Adipocyte (in vitro differentiated cells): ENCODE data around the gene MPRIP.
A peak's percentile ranks its signal among the peaks of the same experiment; 100 is the strongest.

ENCODE experiments used
- DNase-seq: peaks from one replicate; pipeline ENCODE4 v3.0.0-alpha.2; 2015; ENCODE audit warnings: low read depth
- H3K27me3 ChIP-seq: replicated peaks from 2 replicates; pipeline ENCODE4 v1.7.0; 2013; ENCODE audit warnings: mild to moderate bottlenecking, low read length, moderate library complexity; ENCODE audit not compliant: control insufficient read depth, insufficient read depth
- H3K36me3 ChIP-seq: 2 replicates; pipeline ENCODE4 v1.7.0; 2013; ENCODE audit warnings: low read length, mild to moderate bottlenecking, moderate library complexity; ENCODE audit not compliant: control insufficient read depth, insufficient read depth, severe bottlenecking
- H3K4me1 ChIP-seq: 2 replicates; pipeline ENCODE4 v1.7.0; 2013; ENCODE audit warnings: mild to moderate bottlenecking, low read length, moderate library complexity; ENCODE audit not compliant: control insufficient read depth, insufficient read depth
- H3K4me3 ChIP-seq: 2 replicates; pipeline ENCODE4 v1.7.0; 2013; ENCODE audit warnings: mild to moderate bottlenecking, low read length, moderate library complexity
- H3K9ac ChIP-seq: 2 replicates; pipeline ENCODE4 v1.7.0; 2013; ENCODE audit warnings: mild to moderate bottlenecking, low read length, moderate library complexity
- H3K9me3 ChIP-seq: 2 replicates; pipeline ENCODE4 v1.7.0; 2013; ENCODE audit warnings: mild to moderate bottlenecking, low read length, moderate library complexity; ENCODE audit not compliant: control insufficient read depth

The MPRIP gene

DNA sequence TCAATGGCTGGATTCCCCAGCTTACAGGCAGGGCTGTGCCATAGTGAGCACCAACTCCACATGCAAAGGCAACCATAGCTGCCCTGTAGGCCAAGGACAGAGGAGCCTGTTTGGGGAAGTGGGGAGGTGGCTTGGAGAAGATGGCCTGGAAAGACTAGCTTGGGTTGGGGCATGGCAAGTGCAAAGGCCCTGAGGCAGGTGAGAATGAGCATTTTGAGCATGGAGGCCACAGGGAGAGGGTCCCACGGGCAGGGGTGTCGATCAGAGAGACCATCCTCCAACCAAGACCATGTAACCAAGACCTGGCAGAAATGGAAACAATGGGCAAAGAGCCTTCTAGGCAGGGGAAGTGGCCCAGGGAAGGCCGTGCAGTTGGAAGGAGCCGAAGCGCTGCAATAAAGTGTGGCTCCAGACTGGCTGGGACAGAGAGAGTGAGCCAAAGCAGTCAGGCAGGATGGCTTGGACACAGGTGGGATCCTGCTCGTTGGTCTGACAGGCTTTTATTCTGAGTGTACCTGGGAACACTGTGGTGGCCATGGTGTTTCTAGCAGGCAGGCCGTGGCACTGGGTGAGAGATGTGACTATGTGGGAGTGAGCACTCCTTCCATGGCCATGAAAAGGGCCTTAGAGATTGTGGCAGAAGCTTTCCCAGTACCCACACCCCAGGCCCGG lies 24.8 kb upstream of the MPRIP start:
- Histone ChIP-seq H3K9ac (no peak overlapping the region), H3K4me1 (peaks cover 13% of the 10 kb centered on the region), H3K4me3 (no peak overlapping the region), H3K36me3 (no peaks in the 10 kb centered on the region), H3K27me3 (no peaks in the 10 kb centered on the region), H3K9me3 (peaks cover 2% of the 10 kb centered on the region)
- DNase-seq, result no peak

DNA sequence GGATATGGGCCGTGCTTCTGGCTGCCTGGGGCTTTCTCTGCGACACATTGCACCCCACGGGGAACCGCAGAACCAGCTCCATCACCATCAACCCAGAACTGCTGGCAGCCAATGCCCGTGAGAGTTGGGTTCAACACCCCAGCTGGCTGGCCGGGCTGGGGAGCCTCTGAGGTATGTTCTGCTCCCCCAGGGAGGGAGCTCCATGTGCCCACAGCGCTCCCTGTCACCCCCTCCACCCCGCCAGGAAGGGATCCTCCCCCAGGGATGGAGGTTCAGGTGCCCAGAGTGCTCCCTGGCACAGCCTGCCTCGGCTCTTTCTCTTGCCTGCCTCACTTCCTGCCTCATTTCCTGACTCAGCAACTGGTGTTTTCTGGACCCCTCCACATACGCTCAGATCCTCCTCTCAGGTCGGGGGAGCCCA lies 24.2 kb upstream of the MPRIP start:
- no peaks in the 10 kb centered on the region for H3K36me3 ChIP-seq
- H3K9me3 ChIP-seq, result peaks cover 2% of the 10 kb centered on the region
- no peaks in the 10 kb centered on the region for H3K27me3 ChIP-seq
- H3K4me3 ChIP-seq, result no peak overlapping the region
- H3K9ac ChIP-seq, result no peak overlapping the region
- peaks cover 13% of the 10 kb centered on the region for H3K4me1 ChIP-seq
- DNase-seq, result no peak

DNA sequence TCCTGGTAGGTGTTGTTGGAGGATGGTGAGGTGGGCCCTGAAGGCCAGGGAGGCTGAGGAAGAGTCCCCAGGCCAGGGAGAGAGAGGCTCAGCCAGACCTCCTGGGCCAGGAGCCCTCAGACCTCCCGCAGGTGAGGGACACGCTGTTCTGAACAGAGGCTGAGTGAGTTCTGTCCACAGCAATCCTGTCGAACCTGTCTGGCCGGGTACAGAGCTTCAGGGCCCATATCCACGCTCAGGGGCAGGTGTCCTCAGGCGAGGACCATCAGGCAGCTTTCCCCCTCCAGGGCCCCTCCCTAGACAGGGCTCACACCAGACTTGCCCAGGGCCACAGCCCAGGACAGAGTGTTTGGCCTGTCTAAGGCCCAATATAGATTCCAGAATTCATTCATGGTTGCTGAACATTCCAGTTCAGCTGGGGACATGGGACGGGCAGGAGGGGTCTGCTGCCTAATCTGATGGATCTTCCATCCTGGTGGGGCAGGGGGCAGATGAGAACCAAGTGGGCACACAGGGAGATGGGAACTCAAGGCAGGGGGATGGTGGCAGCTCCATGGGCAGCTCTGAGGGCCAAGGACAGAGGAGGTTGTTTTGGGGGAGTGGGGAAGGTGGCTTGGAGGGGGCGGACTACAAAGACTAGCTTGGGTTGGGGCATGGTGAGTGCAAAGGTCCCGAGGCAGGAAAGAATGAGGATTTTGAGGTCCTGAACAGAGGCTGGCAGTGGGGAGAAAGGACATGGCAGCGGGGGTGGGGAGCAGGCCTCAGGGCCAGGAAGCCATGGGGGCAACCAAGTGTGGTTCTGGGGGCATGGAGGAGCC lies 23.4 kb upstream of the MPRIP start:
- Histone ChIP-seq H3K9ac (no peak overlapping the region), H3K9me3 (peaks cover 2% of the 10 kb centered on the region), H3K4me1 (peaks cover 13% of the 10 kb centered on the region), H3K27me3 (no peaks in the 10 kb centered on the region), H3K36me3 (no peaks in the 10 kb centered on the region), H3K4me3 (no peak overlapping the region)
- DNase-seq, result no peak

DNA sequence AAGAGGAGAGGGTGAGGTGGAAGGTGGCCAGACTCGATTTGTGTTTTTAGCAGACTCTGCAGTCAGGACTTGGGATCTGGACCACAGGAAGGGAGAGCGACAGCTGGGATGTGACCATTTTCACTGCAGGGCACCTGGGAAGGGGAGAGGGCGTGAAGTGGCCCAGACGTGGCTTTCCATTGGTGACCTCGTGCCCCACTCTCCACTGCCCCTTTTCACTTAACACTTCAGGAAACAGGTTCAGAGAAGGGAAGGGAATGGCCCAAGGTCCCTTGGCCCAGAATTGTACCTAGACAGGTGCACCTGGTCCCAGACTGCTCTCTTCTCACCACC lies 22.9 kb upstream of the MPRIP start:
- Histone ChIP-seq H3K4me1 (peaks cover 13% of the 10 kb centered on the region), H3K4me3 (no peak overlapping the region), H3K36me3 (no peaks in the 10 kb centered on the region), H3K9me3 (peaks cover 2% of the 10 kb centered on the region), H3K9ac (no peak overlapping the region), H3K27me3 (no peaks in the 10 kb centered on the region)
- no peak for DNase-seq

DNA sequence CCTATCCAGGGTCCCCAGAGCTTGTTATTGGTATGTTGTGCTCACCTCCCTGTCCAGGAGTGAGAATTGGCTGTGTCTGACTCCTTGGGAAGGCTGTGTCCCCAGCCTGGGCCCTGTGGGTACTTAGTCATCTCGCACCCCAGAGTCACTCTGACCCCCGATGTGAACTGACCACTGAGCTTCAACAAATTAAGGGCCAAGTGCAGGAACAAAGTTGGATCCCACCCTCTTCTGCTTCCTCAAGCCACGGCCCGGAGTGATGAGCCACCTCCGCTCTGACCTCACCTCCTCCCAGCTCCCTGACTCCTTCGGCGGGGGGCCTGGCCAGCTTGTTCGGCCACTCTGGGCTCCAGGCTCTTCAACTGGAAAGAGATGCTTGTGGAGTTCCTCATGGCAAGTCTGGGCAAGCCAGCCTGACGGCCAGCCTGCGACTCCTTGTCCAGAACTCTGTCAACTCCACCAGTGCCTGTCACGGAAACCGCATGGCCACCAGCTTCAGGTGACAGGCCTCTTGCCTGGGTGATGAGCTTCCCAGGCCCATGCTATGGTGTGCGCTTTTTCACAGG lies 22.3 kb upstream of the MPRIP start:
- no peaks in the 10 kb centered on the region for H3K36me3 ChIP-seq
- DNase-seq, result no peak
- no peak overlapping the region for H3K4me3 ChIP-seq
- no peak overlapping the region for H3K9ac ChIP-seq
- peaks cover 2% of the 10 kb centered on the region for H3K27me3 ChIP-seq
- peaks cover 13% of the 10 kb centered on the region for H3K4me1 ChIP-seq
- H3K9me3 ChIP-seq, result peaks cover 2% of the 10 kb centered on the region

DNA sequence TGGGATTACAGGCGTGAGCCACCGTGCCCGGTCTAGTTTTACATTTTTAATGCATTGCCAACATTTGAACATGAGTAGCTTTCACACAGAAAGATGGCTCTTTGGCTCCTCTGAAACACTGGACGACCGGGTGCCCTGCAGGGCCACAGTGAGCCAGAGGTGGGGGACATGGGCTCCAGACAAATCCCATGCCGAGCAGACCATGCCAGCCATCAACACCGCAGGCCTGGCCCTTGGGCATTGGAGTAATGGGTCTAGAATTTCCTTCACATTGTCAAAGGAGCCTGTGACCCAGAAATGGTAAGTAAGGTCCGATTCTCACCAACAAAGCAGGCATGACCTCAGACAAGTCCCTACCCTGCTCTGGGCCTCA lies 21.4 kb upstream of the MPRIP start:
- DNase-seq, result no peak
- Histone ChIP-seq H3K4me1 (peaks cover 13% of the 10 kb centered on the region), H3K4me3 (peak overlapping the region; percentile 38), H3K36me3 (no peaks in the 10 kb centered on the region), H3K9ac (peak overlapping the region; percentile 10), H3K9me3 (peaks cover 2% of the 10 kb centered on the region), H3K27me3 (peaks cover 3% of the 10 kb centered on the region)

DNA sequence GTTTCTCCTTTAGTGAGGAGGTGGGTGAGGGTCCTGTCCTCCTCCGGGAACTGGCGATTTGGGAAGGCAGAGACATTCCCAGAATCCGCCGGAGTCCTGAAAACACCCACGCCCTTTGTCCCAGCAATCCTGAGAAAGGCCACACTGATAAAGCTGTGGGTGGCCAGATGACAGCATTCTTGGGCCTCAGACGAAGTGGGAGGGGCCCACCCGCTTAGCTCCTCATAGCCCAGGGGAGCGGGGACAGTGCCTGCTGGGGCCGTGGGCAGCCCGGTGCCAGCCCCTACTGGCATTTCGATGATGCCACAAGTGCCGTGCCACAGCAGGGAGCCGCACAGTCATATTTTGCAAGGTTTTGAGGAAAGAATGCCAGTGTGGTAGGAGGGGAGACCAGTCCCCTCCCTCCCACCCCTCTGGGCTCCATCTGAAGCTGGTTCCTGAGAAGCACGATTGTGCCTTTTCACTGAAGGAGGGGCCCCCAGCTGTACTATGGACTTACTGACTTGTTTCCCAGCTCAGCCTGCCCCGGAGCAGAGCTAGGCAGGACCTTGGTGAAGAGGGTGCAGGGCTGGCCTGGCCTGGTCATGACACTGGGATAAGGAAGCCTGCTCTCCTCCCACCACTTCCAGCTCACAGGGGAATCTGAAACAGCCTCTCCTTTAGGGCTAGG lies 20.9 kb upstream of the MPRIP start:
- Histone ChIP-seq H3K36me3 (no peaks in the 10 kb centered on the region), H3K9me3 (peaks cover 2% of the 10 kb centered on the region), H3K27me3 (peaks cover 3% of the 10 kb centered on the region), H3K4me1 (peaks cover 13% of the 10 kb centered on the region), H3K4me3 (peak overlapping the region; percentile 38), H3K9ac (peak overlapping the region; percentile 10)
- peak; percentile 37 for DNase-seq

DNA sequence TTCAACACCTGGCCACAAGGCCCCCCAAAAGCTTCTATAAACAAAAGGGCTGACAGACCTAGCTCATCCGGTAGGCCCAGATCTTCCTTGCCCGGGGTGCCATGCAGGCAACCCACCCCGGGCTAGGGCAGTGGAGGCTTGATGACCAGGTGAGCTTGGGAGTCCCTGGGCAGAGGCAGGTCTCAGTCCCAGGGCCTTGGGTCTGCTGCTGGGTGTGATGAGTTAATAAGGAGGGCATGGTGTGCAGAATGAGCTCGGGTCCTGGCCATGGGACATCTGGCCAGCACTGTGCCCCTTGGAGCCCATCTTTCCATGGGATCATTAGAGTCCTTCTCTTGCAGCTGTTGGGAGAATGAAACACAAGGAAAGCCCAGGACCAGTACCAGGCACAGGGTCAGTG lies 20.2 kb upstream of the MPRIP start:
- H3K9ac ChIP-seq, result no peak overlapping the region
- DNase-seq, result no peak
- H3K27me3 ChIP-seq, result peaks cover 3% of the 10 kb centered on the region
- H3K4me3 ChIP-seq, result no peak overlapping the region
- H3K36me3 ChIP-seq, result no peaks in the 10 kb centered on the region
- H3K9me3 ChIP-seq, result no peaks in the 10 kb centered on the region
- H3K4me1 ChIP-seq, result peaks cover 13% of the 10 kb centered on the region

DNA sequence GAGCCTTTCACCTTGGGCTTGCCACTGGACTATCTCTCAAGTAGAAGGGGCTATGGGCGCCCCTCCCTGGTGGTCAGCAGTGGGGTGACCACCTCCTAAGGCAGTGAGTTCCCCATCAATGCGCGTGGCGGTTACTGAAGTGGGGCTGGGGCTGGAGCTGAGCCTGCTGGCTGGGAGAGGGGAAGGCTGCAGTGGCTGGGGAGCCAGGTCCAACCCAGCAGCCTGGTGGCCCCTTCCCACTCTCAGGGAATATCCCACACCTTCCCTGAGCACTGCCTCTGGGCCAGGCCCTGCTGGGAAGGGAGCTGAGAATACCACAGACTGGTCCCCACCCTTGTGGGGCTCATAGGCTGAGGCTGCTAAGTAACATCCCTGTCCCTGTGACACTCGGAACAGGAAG lies 19.8 kb upstream of the MPRIP start:
- Histone ChIP-seq H3K9me3 (no peaks in the 10 kb centered on the region), H3K9ac (no peak overlapping the region), H3K27me3 (peaks cover 3% of the 10 kb centered on the region), H3K4me3 (no peak overlapping the region), H3K36me3 (no peaks in the 10 kb centered on the region), H3K4me1 (peaks cover 13% of the 10 kb centered on the region)
- DNase-seq, result no peak

DNA sequence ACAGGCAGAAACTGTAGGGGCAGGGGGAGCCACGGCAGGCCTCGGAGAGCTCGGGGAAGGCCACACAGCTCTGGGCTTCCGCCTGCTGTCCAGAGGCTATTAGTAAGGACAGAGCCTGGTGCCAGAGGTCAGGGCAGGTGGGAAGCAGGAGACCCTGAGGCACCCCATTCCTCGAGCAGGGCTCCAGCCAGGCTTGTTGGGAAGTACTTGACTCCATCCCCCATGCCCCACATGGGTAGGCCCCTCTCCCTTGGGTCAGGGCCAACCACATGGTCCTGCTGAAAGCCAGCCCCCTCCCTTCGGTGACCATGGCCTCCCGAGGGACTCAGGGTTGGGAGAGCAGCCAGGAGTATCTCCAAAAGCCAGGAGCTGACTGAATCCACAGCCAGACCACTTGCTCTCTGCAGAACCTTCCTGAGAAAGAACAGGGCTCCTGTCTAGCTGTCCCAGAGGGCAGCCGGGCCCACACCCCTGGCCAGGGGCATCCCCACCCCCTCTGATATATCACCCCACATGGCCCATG lies 17.4 kb upstream of the MPRIP start:
- Histone ChIP-seq H3K27me3 (peaks cover 3% of the 10 kb centered on the region), H3K4me1 (peaks cover 23% of the 10 kb centered on the region), H3K4me3 (no peak overlapping the region), H3K9me3 (no peaks in the 10 kb centered on the region), H3K9ac (no peak overlapping the region), H3K36me3 (no peaks in the 10 kb centered on the region)
- no peak for DNase-seq

DNA sequence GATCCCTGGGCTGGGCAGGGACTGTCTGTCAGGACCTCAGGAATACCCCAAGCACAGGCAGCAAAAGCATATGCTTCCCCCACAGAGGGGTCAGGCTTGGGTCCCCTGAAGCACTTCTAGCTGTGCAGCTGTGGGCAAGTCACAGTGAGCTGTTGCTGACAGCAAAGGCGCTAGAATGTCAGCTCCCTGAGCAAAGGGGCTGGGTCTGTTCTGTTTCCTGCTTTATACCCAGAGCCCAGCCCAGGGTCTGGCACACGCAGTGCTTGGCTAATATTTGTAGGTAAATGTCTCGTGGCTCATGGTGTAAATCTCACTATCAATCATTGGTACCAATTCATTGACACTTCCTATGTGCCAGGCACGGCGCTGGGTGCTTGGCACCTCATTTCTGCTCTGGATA lies 16.6 kb upstream of the MPRIP start:
- Histone ChIP-seq H3K9ac (no peak overlapping the region), H3K27me3 (peaks cover 9% of the 10 kb centered on the region), H3K9me3 (no peaks in the 10 kb centered on the region), H3K4me3 (no peak overlapping the region), H3K36me3 (no peaks in the 10 kb centered on the region), H3K4me1 (peaks cover 22% of the 10 kb centered on the region)
- DNase-seq, result no peak
